ENCODE results near the gene CNOT10.
"Not testable (repeated sequence)": the region's sequence is repeated elsewhere in the genome, so short reads cannot be mapped to it uniquely, and the experiment has no call there.

The CNOT10 gene, protein sequence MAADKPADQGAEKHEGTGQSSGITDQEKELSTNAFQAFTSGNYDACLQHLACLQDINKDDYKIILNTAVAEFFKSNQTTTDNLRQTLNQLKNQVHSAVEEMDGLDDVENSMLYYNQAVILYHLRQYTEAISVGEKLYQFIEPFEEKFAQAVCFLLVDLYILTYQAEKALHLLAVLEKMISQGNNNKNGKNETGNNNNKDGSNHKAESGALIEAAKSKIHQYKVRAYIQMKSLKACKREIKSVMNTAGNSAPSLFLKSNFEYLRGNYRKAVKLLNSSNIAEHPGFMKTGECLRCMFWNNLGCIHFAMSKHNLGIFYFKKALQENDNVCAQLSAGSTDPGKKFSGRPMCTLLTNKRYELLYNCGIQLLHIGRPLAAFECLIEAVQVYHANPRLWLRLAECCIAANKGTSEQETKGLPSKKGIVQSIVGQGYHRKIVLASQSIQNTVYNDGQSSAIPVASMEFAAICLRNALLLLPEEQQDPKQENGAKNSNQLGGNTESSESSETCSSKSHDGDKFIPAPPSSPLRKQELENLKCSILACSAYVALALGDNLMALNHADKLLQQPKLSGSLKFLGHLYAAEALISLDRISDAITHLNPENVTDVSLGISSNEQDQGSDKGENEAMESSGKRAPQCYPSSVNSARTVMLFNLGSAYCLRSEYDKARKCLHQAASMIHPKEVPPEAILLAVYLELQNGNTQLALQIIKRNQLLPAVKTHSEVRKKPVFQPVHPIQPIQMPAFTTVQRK

DNA sequence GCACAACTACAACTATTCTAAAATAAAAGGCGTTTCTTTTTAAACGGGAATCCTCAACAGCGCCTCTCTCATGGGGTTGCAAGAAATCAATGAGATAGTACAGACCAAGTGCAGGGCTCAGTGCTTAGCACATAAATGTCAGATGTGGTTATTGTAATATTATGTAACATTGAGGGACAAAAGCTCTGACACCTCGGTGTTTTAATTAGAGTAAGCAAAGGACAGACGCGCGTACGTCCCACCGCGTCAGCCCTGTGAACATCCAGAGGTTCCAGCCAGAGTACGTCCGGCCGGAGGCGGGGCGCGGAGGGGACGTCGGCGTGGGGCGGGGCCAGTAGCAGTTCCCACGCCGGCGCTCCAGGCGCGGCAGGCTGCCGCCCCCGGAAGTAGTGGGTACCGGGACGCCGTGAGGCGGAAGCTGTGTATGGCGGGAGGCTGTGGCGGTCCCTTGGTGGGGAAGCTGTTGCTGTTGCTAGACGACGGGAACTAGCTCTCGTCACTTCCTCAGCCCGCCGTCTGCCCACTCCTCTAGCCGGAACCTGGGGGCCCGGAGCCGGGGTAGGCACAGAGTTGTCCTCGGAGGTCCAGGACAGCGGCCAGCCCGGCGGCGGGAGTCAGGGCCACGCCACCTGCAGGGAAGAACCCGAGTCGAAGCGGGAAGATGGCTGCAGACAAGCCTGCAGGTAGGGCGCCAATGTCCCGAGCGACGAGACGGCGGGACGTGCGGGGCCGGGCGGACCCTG, at the start of gene CNOT10:
TSS of gene CNOT10 (plus strand) at position 389 of the 743 bp plus-strand sequence. CDS start at position 662, 273 bp downstream.
- Histone ChIP-seq H3K36me3 (ENCODE audit: insufficient read depth, low read length) (no peaks in the 10 kb centered on the region), H3K9me3 (ENCODE audit: control insufficient read depth, insufficient read depth, low read length) (no peaks in the 10 kb centered on the region), H3K9ac (ENCODE audit: low read depth, low read length) (peak within 1 kb of the TSS; percentile 78)

DNA sequence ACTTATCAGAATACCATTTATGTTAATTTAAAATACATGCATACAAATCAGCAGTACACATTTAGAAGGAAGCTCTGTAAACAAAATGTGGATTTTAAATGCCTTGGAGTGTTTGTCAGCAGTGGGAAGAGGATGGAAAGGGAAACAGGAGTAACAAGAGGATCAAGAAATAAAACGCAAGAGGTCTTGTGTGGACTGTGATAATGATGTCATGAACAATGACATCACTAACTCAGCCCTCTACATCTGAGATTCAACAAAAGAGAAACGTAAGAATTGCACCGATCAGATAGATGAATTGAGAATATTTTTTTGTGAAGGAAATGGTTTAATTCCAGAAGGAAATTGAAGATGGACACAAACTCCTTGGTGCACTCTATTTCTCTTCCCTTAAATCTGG, 44.0 kb upstream of the CNOT10 start:
- Histone ChIP-seq H3K9ac (ENCODE audit: low read depth, low read length) (no peak overlapping the region), H3K4me1 (ENCODE audit: insufficient read depth, low read length) (peaks cover 3% of the 10 kb centered on the region; the same call in 1 of the 2 replicates), H3K9me3 (ENCODE audit: control insufficient read depth, insufficient read depth, low read length) (no peaks in the 10 kb centered on the region), H3K36me3 (ENCODE audit: insufficient read depth, low read length) (no peaks in the 10 kb centered on the region)

More for the DNA sequence above, at the start of gene CNOT10:
- peaks cover 6% of the 10 kb centered on the region for H3K4me1 ChIP-seq (ENCODE audit: insufficient read depth, low read length)

DNA sequence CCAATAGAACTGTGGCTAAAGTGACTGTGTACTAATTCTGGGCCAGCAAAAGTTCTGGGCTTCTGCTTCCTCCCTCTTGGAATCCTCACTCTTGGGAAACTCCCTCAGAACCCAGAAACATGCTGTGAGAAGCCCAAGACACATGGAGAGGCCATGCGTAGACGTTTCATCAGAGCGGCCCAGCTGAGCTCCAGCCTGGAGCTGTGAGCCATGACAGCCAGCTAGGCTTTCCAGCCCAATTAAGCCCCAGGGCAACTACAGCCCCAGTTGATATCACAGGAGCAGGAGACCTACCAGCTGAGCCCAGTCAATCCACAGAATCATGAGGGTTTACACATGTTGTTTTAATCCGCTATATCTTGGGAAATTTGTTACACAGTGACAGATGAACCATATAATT, 43.6 kb upstream of the CNOT10 start:
- Histone ChIP-seq H3K9me3 (ENCODE audit: control insufficient read depth, insufficient read depth, low read length) (no peaks in the 10 kb centered on the region), H3K36me3 (ENCODE audit: insufficient read depth, low read length) (no peaks in the 10 kb centered on the region), H3K4me1 (ENCODE audit: insufficient read depth, low read length) (peaks cover 3% of the 10 kb centered on the region; the same call in 1 of the 2 replicates), H3K9ac (ENCODE audit: low read depth, low read length) (no peak overlapping the region)

DNA sequence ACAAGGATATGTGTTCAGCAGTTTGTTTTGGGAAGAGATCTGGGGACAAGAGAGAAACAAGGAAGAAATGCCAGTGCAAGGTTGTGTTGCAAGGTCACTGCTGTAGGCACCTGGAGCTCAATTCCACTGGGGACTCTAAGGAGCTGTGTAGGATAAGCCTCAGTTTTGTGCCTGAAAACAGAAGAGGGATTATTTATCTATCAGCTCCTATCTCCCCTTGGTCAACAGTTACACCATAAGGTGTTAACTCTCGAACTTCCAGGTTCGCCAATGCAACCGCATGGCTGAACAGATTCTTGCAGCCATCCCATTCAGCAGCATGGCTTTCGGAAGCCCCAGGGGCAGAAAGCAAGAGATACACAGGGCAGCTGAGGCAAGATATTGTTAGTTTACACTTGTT, 41.6 kb upstream of the CNOT10 start:
- Histone ChIP-seq H3K4me1 (ENCODE audit: insufficient read depth, low read length) (peaks cover 3% of the 10 kb centered on the region), H3K9me3 (ENCODE audit: control insufficient read depth, insufficient read depth, low read length) (no peaks in the 10 kb centered on the region), H3K9ac (ENCODE audit: low read depth, low read length) (no peak overlapping the region), H3K36me3 (ENCODE audit: insufficient read depth, low read length) (no peaks in the 10 kb centered on the region)

DNA sequence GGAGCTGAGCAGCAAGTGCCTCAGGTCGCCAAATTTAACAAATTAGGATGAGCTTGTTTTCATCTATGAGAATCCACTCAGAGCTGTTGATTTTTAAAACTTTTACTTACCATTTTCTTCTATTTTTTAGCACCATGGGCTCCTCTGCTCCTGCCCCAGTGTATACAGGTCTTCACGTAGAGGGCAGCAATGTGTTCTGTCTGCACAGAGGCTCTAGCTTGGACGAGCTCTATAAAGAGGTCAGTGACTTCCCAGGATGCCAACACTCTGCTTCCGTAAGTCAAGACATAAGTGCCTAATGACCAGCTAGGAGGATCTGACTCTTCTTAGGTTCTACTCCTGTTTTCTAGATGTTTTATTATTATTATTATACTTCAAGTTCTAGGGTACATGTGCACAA, 41.2 kb upstream of the CNOT10 start:
- Histone ChIP-seq H3K36me3 (ENCODE audit: insufficient read depth, low read length) (no peaks in the 10 kb centered on the region), H3K9me3 (ENCODE audit: control insufficient read depth, insufficient read depth, low read length) (no peaks in the 10 kb centered on the region), H3K9ac (ENCODE audit: low read depth, low read length) (no peak overlapping the region), H3K4me1 (ENCODE audit: insufficient read depth, low read length) (peaks cover 3% of the 10 kb centered on the region)

DNA sequence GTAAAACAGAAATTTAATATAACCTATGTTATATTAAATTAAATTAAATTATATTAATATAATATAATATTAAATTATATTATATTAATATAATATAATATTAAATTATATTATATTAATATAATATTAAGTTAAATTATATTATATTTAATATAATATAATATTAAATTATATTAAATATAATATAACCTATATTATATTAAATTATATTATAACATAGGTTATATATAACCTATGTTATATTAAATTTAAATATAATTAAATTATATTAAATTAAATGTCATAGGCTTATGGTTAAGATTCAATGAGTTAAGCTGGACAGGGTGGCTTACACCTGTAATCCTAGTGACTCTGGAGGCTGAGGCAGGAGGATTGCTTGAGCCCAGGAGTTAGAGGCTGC, 40.6 kb upstream of the CNOT10 start:
- H3K36me3 ChIP-seq (ENCODE audit: insufficient read depth, low read length): no peaks in the 10 kb centered on the region
- no peak overlapping the region for H3K9ac ChIP-seq (ENCODE audit: low read depth, low read length)
- no peaks in the 10 kb centered on the region for H3K9me3 ChIP-seq (ENCODE audit: control insufficient read depth, insufficient read depth, low read length)
- peaks cover 3% of the 10 kb centered on the region for H3K4me1 ChIP-seq (ENCODE audit: insufficient read depth, low read length)

DNA sequence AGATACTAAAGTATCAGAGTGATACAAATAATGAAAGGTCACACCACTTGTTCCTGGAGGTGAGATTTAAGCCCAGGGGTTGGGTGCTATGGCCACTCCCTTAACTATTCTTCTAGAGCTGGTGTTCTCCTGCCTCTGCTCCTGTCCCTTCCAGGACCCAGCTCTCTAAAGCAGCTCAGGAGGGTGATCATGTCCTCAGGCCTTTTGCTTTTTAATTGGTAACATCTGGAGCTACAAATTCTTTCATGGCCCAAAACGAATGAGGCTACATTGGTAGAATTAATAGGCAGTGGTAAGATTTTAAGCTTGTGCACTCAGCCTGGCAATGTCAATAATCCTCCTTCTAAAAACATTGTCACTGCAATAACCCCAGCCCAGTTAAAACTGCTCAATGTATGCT, 38.2 kb upstream of the CNOT10 start:
- Histone ChIP-seq H3K36me3 (ENCODE audit: insufficient read depth, low read length) (no peaks in the 10 kb centered on the region), H3K9ac (ENCODE audit: low read depth, low read length) (no peak overlapping the region), H3K9me3 (ENCODE audit: control insufficient read depth, insufficient read depth, low read length) (no peaks in the 10 kb centered on the region), H3K4me1 (ENCODE audit: insufficient read depth, low read length) (no peaks in the 10 kb centered on the region; the same call in 1 of the 2 replicates)

DNA sequence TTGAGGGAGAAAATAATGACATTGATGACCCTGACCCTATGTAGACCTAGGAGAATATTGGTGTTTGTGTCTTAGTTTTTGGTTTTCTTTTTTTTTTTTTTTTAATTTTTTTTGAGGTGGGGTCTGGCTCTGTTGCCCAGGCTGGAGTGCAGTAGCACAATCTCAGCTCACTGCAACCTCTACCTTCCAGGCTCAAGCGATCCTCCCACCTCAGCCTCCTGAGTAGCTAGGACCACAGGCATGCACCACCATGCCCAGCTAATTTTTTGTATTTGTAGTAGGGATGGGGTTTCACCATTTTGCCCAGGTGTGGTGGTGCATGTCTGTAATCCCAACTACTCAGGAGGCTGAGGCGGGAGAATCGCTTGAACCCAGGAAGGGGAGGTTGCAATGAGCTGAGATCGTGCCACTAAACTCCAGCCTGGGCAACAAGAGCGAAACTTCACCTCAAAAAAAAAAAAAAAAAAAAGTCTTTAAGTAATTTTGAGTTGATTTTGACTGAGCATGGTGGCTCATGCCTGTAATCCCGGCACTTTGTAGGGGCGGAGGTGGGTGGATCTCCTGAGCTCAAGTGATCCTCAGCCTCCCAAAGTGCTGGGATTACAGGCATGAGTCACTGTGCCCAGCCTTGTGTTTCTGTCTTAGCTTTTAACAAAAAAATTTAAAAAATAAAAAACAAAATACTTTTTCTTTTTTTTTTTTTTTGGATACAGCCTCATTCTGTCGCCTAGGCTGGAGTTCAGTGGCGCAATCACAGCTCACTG, 32.5 kb upstream of the CNOT10 start:
- H3K9ac ChIP-seq (ENCODE audit: low read depth, low read length); H3K9me3 ChIP-seq (ENCODE audit: control insufficient read depth, insufficient read depth, low read length); H3K4me1 ChIP-seq (ENCODE audit: insufficient read depth, low read length); H3K36me3 ChIP-seq (ENCODE audit: insufficient read depth, low read length): not testable (repeated sequence)

DNA sequence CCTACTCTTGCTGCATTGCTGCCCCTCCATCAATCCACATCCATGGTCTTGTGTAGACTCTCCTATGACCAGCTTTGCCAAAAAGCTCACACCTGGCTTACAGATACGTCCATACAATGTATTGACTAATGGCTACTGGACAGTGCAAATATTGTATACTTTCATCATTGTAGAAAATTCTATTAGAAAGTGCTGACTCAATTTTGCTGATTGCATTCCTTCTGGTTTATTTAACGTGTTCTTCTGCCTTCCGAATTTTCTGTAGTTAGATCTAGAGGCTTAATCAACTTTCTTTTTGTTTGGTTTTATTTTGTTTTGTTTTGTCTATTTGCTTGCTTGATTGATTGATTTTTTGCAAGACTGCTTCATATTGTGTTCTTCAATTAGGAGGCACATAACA, 29.8 kb upstream of the CNOT10 start:
- Histone ChIP-seq H3K9ac (ENCODE audit: low read depth, low read length) (no peak overlapping the region), H3K9me3 (ENCODE audit: control insufficient read depth, insufficient read depth, low read length) (no peaks in the 10 kb centered on the region), H3K36me3 (ENCODE audit: insufficient read depth, low read length) (no peaks in the 10 kb centered on the region), H3K4me1 (ENCODE audit: insufficient read depth, low read length) (no peaks in the 10 kb centered on the region)

DNA sequence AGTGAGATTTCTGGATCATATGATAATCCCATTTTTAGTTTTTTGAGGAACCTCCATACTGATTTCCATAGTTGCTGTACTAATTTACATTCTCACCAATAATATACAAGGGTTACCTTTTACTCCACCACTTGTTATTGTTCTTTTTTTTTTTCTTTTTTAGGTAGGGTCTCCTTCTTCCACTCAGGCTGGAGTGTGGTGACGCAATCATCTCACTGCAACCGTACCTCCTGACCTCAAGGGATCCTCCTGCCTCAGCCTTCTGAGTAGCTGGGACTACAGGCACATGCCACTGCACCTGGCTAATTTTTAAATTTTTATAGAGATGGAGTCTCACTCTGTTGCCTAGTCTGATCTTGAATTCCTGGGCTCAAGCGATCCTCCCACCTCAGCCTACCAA, 24.4 kb upstream of the CNOT10 start:
- H3K4me1 ChIP-seq (ENCODE audit: insufficient read depth, low read length): no peaks in the 10 kb centered on the region
- H3K9me3 ChIP-seq (ENCODE audit: control insufficient read depth, insufficient read depth, low read length): no peaks in the 10 kb centered on the region; the same call in 1 of the 2 replicates
- H3K36me3 ChIP-seq (ENCODE audit: insufficient read depth, low read length): no peaks in the 10 kb centered on the region
- no peak overlapping the region for H3K9ac ChIP-seq (ENCODE audit: low read depth, low read length)

DNA sequence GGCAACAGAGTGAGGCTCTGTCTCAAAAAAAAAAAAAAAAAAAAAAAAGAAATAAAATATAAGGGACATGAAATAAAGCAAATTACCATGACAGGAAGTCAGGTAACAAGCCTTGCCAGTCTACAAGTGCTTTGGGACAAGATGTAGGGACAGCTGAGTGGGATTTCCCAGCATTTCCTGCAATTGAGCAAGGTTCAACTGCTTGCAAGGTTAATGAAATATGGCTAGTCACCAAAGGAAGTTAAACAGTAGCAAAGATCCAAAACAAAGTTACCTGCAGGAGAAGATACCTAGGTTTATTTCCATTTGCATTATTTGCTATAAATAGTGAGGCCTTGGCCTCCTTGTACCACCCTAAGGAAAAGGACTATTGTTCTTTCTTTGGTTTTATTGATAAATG, 22.3 kb upstream of the CNOT10 start:
- Histone ChIP-seq H3K36me3 (ENCODE audit: insufficient read depth, low read length) (no peaks in the 10 kb centered on the region), H3K9ac (ENCODE audit: low read depth, low read length) (no peak overlapping the region), H3K9me3 (ENCODE audit: control insufficient read depth, insufficient read depth, low read length) (no peaks in the 10 kb centered on the region; the same call in 1 of the 2 replicates)

DNA sequence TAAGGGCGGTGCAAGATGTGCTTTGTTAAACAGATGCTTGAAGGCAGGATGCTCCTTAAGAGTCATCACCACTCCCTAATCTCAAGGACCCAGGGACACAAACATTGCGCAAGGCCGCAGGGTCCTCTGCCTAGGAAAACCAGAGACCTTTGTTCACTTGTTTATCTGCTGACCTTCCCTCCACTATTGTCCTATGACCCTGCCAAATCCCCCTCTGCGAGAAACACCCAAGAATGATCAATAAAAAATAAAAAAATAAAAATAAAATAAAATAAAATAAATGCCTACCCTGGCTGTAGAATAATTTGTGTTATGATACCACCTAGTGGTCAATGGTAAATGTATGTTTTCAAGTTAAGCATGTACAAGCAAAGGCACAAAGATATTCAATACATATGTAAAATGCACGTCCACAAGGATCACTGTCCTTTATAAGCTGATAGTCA, 20.3 kb upstream of the CNOT10 start:
- H3K36me3 ChIP-seq (ENCODE audit: insufficient read depth, low read length); H3K9me3 ChIP-seq (ENCODE audit: control insufficient read depth, insufficient read depth, low read length); H3K9ac ChIP-seq (ENCODE audit: low read depth, low read length); H3K4me1 ChIP-seq (ENCODE audit: insufficient read depth, low read length): not testable (repeated sequence)

More for the DNA sequence above, 22.3 kb upstream of the CNOT10 start:
- H3K4me1 ChIP-seq (ENCODE audit: insufficient read depth, low read length): no peaks in the 10 kb centered on the region

DNA sequence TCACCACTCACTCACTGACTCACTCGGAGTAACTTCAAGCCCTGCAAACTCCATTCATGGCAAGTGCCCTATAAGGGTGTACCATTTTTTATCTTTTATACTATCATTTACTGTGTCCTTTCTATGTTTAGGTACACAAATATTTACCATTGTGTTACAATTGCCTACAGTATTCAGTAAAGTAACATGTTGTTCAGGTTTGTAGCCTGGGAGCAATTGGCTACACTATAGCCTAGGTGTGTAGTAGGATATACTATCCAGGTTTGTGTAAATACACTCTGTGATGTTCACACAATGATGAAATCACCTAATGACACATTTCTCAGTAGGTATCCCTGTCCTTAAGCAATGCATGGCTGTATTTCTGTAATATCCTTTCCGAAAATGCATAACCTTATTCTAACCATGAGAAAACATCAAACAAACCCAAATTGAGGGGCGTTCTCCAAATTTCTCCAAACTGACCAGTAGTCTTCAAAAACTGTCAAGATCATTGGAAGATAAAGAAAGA, 17.9 kb upstream of the CNOT10 start:
- Histone ChIP-seq H3K4me1 (ENCODE audit: insufficient read depth, low read length) (no peaks in the 10 kb centered on the region), H3K9ac (ENCODE audit: low read depth, low read length) (no peak overlapping the region), H3K36me3 (ENCODE audit: insufficient read depth, low read length) (no peaks in the 10 kb centered on the region), H3K9me3 (ENCODE audit: control insufficient read depth, insufficient read depth, low read length) (peaks cover 3% of the 10 kb centered on the region; the same call in 1 of the 2 replicates)

DNA sequence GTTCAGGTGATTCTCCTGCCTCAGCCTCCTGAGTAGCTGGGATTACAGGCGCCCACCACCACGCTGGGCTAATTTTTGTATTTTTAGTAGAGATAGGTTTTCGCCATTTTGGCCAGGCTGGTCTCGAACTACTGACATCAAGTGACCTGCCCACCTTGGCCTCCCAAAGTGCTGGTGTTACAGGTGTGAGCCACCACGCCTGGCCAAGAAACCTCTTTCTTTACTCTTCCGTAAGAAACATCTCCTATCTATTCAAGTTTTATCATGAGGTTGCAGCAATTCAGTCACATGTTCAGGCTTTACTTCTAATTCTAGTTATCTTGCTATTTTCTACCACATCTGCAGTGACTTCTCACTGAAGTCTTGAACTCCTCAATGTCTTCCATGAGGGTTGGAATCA, 15.8 kb upstream of the CNOT10 start:
- not testable (repeated sequence) for H3K4me1 ChIP-seq (ENCODE audit: insufficient read depth, low read length); H3K9me3 ChIP-seq (ENCODE audit: control insufficient read depth, insufficient read depth, low read length); H3K9ac ChIP-seq (ENCODE audit: low read depth, low read length); H3K36me3 ChIP-seq (ENCODE audit: insufficient read depth, low read length)

Data from ES-I3 (cell line).